Tibial artery (tissue), 4 donors: ENCODE results near the gene DHRS13.
"Not testable (repeated sequence)": the region's sequence is repeated elsewhere in the genome, so short reads cannot be mapped to it uniquely, and the experiment has no call there.

Experiments used
- DNase-seq, 2 donors: peaks; one replicate each; pipeline ENCODE4 v3.0.0-alpha.2; 2019
- H3K27ac ChIP-seq, 2 donors: fragments of 200-600 bp; sonication (generic) in 1 of 2; 1 replicate in 1 of 2; 2 replicates in 1 of 2; pipeline ENCODE4 v1.5.1; 2018 to 2019; ENCODE audit warnings: mild to moderate bottlenecking in 1 of 2
- H3K27me3 ChIP-seq, 2 donors: fragments of 200-600 bp; sonication (generic) in 1 of 2; one replicate each; pipeline versions ENCODE4 v1.5.1 to v1.6.0; 2016 to 2019
- H3K36me3 ChIP-seq, 3 donors: fragments of 200-600 bp; sonication (generic) in 2 of 3; one replicate each; pipeline ENCODE4 v1.5.1; 2016 to 2019; ENCODE audit warnings: mild to moderate bottlenecking in 2 of 3
- H3K4me1 ChIP-seq, 4 donors: fragments of 200-600 bp; sonication (generic) in 2 of 4; 1 replicate in 3 of 4; 2 replicates in 1 of 4; pipeline ENCODE4 v1.5.1; 2016 to 2019
- H3K4me3 ChIP-seq, 2 donors: fragments of 200-600 bp; sonication (generic) in 1 of 2; 1 replicate in 1 of 2; 2 replicates in 1 of 2; pipeline ENCODE4 v1.5.1; 2018 to 2019; ENCODE audit warnings: mild to moderate bottlenecking in 2 of 2
- H3K9me3 ChIP-seq, 3 donors: fragments of 200-600 bp; sonication (generic) in 1 of 3; one replicate each; pipeline ENCODE4 v1.5.1; 2016 to 2019
- intact Hi-C: fragments of 100-400 bp; cut with DNase I; formaldehyde crosslinking; loops from one replicate; pipeline ENCODE4 v1.15.0; 2023; ENCODE audit warnings: low total_unique reads
- TF ChIP-seq, protein P1 (sequence below), 2 experiments: fragments of 200-600 bp in 1 of 2; fragments of 450-650 bp in 1 of 2; IDR thresholded peaks; one replicate each; pipeline ENCODE4 v1.5.1; 2017 to 2019; ENCODE audit warnings: antibody characterized with exemption in 2 of 2, mild to moderate bottlenecking in 1 of 2, moderate library complexity in 1 of 2

The DHRS13 gene

DNA sequence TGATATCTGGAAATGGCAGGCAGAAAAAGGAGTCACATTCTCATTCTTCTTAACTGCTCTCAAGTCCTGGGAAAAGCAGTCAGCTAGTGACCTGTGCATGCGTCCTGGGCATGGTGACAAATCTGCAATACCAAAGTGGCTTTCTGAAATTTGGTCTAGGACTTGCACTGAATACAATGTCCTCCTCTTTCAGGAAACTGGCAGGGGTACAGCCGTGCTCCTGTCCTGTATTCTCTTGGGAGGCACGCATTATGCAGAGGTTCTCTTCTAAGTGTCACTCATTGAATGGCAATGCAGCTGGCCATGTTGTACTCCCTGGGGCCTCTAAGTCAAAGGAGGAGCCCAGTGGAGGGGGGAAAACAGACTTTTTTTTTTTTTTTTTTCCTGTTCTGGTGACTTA is 37.8 kb upstream of the DHRS13 start:
- H3K4me1 ChIP-seq, result peaks cover 0 to 84% (median 46%) of the 10 kb centered on the region in 4 donors
- DNase-seq, result no peak
- H3K36me3 ChIP-seq, result no peaks in the 10 kb centered on the region
- no peak overlapping the region for H3K27ac ChIP-seq
- no peaks in the 10 kb centered on the region for H3K9me3 ChIP-seq
- H3K4me3 ChIP-seq, result no peak overlapping the region
- no peaks in the 10 kb centered on the region for H3K27me3 ChIP-seq
- intact Hi-C loops, result no loop called here
- TF ChIP-seq, protein P1, sequence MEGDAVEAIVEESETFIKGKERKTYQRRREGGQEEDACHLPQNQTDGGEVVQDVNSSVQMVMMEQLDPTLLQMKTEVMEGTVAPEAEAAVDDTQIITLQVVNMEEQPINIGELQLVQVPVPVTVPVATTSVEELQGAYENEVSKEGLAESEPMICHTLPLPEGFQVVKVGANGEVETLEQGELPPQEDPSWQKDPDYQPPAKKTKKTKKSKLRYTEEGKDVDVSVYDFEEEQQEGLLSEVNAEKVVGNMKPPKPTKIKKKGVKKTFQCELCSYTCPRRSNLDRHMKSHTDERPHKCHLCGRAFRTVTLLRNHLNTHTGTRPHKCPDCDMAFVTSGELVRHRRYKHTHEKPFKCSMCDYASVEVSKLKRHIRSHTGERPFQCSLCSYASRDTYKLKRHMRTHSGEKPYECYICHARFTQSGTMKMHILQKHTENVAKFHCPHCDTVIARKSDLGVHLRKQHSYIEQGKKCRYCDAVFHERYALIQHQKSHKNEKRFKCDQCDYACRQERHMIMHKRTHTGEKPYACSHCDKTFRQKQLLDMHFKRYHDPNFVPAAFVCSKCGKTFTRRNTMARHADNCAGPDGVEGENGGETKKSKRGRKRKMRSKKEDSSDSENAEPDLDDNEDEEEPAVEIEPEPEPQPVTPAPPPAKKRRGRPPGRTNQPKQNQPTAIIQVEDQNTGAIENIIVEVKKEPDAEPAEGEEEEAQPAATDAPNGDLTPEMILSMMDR (IDR thresholded peaks at IDR 0.05), result no peak

DNA sequence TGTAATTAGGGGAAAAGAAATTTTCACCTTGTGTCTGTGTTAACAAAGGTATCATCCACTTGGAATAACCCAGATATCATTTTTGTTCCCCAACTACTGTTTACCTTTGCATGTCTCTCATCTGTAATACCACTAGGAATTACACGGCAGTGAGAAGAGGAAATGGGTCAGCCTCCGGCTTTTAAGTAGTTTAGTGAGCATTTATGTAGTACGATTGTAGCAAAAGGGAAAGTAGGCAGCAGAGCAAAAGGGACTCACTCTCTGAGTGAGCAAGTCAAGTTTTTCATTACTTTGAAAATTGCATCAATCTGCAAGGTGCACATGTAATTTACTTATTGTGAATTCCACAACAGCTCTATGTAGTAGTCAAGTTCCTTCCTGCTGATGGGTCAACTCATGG is 37.3 kb upstream of the DHRS13 start:
- intact Hi-C loops, result no loop called here
- no peak for DNase-seq
- H3K27ac ChIP-seq, result no peak overlapping the region

DNA sequence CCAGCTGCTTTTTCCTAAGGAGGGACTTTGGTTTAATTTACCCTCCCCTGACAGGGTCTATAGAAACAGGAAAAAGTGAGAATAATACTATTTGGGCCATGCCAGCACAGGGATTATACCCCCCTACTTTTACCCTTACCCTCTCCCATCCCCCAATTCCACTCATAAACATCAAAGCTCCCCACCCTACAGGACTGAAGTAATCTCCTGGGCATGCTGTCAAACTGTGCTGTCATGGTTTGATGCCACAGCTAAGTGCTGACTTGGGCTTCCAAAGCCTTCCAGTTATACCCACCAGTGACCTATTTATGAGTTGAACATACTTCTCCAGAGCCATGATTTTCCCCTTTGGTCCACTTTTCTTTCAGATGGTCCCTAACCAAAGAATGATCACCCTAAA is 35.7 kb upstream of the DHRS13 start:
- Histone ChIP-seq H3K9me3 (no peaks in the 10 kb centered on the region), H3K27ac (no peak overlapping the region), H3K4me1 (peaks cover 0 to 71% (median 38%) of the 10 kb centered on the region in 4 donors), H3K4me3 (no peak overlapping the region), H3K27me3 (no peaks in the 10 kb centered on the region), H3K36me3 (no peaks in the 10 kb centered on the region)
- DNase-seq, result no peak
- TF ChIP-seq, protein P1 (IDR thresholded peaks at IDR 0.05), result no peak
- intact Hi-C loops, result no loop called here

More for the DNA sequence above, 37.3 kb upstream of the DHRS13 start:
- no peaks in the 10 kb centered on the region for H3K9me3 ChIP-seq
- no peak overlapping the region for H3K4me3 ChIP-seq
- TF ChIP-seq, protein P1 (IDR thresholded peaks at IDR 0.05), result no peak
- H3K36me3 ChIP-seq, result no peaks in the 10 kb centered on the region
- peaks cover 0 to 83% (median 44%) of the 10 kb centered on the region in 4 donors for H3K4me1 ChIP-seq
- H3K27me3 ChIP-seq, result no peaks in the 10 kb centered on the region

DNA sequence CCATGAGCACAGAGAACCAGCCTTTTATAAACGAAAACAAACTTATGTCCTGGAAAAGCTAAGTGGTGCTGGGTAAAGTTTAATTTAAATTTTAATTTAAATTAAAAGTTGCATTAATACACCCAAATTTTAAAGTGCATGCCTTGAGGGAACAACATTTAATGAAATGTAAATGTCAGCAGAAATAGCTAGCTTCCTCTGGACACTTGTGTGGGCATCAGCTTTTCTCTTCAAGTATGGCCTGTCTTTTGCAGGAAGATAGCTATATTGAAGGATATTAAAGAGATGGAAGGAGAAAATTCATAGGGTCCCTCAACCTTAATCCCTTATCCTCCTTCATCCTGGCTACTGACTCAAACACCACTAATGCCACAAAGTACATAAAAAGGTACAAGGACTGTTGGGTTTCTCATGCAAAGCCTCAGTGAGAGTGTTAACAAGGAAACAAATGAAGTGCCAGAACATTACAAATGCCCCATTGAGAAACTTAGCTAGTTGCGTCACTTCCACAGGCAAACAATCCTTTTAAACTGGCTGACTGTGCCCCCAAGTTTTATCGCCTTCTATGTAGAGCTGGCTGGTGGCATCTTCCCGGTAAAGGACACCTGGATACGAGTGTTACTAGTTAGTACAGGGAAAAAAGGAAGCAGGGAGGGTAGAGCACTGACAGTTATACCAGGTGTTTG is 34.3 kb upstream of the DHRS13 start:
- Histone ChIP-seq H3K36me3 (no peaks in the 10 kb centered on the region), H3K4me3 (no peak overlapping the region), H3K4me1 (peaks cover 0 to 78% (median 38%) of the 10 kb centered on the region in 4 donors), H3K27me3 (no peaks in the 10 kb centered on the region), H3K27ac (no peak overlapping the region), H3K9me3 (no peaks in the 10 kb centered on the region)
- intact Hi-C loops, result no loop called here
- TF ChIP-seq, protein P1 (IDR thresholded peaks at IDR 0.05), result no peak
- no peak for DNase-seq

DNA sequence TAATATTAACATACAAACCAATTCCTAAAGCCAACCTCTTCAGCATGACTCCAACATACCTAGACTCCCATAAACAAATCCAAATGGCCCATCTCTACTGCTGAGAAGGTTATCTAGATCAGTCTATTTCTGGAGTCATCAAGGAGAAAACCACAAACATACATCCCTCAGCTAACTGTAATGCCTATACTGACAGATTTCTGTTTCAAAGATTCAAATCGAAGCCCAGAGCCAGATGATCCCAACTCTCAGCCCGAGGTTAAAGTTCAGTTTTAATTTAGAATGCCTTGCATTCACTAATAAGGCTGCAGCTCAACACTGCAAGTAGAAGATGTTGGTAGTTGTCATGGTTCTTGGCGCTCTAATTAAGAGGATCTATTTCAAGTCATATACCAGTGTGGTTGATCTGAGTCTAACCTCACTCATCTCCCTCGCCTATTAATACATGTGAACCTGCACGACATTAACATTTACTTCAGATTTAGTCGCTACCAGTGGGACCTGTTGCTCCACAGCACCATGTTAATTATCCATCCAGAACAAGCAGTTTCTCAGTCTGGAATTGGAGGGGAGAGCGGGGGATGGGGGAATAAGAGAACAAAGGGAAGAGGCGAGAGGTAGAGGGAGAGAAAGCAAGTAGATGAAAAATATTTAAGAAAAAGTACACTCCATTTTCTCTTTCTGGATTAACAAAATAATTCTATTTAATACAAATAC is 33.0 kb upstream of the DHRS13 start:
- H3K27me3 ChIP-seq, result no peaks in the 10 kb centered on the region
- H3K4me1 ChIP-seq, result peaks cover 0 to 67% (median 36%) of the 10 kb centered on the region in 4 donors
- H3K27ac ChIP-seq, result no peak overlapping the region
- H3K9me3 ChIP-seq, result no peaks in the 10 kb centered on the region
- no peaks in the 10 kb centered on the region for H3K36me3 ChIP-seq
- TF ChIP-seq, protein P1 (IDR thresholded peaks at IDR 0.05), result no peak
- intact Hi-C loops, result no loop called here
- no peak for DNase-seq
- H3K4me3 ChIP-seq, result no peak overlapping the region

DNA sequence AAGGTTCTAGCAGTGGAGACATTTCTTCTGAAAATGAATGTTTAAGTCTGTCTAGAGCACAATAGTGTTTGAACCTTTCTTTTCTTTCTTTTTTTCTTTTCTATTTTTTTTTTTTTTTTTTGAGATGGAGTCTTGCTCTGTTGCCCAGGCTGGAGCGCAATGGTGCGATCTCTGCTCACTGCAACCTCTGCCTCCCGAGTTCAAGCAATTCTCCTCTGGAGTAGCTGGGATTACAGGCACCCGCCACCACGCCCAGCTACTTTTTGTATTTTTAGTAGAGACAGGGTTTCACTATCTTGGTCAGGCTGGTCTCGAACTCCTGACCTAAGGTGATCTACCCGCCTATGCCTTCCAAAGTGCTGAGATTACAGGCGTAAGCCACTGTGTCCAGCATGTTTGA is 31.6 kb upstream of the DHRS13 start:
- not testable (repeated sequence) for H3K27ac ChIP-seq
- H3K4me1 ChIP-seq, result peaks cover 0 to 58% (median 31%) of the 10 kb centered on the region in 4 donors

More for the DNA sequence above, 31.6 kb upstream of the DHRS13 start:
- H3K4me3 ChIP-seq, DNase-seq, H3K9me3 ChIP-seq, intact Hi-C loops, H3K27me3 ChIP-seq, H3K36me3 ChIP-seq: not testable (repeated sequence)
